ENCODE results near the gene UFM1. TPM values are rescaled to one million over a fixed set of nuclear protein-coding genes. Genes with fewer than 3 reads are reported as not detected.
A peak's percentile ranks its signal among the peaks of the same experiment; 100 is the strongest.
"Not testable (repeated sequence)": the region's sequence is repeated elsewhere in the genome, so short reads cannot be mapped to it uniquely, and the experiment has no call there.

Gene UFM1
- polyA plus RNA-seq (ENCODE audit: insufficient read length in 12 of 12): 10 to 100 TPM in 11 of 12 donors, not detected in 1; 46.6 to 80.6 (median 67.2) TPM
- long read RNA-seq, donor 1, transcript UFM1-201 (6 exons, 3,138 nt): major isoform, 41 of 49 reads
- long read RNA-seq, donor 1, partial matches to known transcripts: 5 of 49 reads
- long read RNA-seq, donor 1, other reads (novel, unspliced or antisense): 0 of 49 reads
- long read RNA-seq, donor 2, transcript UFM1-201 (6 exons, 3,138 nt): major isoform, 13 of 14 reads
- long read RNA-seq, donor 2, partial matches to known transcripts: 0 of 14 reads
- long read RNA-seq, donor 2, other reads (novel, unspliced or antisense): 0 of 14 reads
- long read RNA-seq, donor 3, transcript UFM1-201 (6 exons, 3,138 nt): major isoform, 11 of 11 reads
- long read RNA-seq, donor 3, partial matches to known transcripts: 0 of 11 reads
- long read RNA-seq, donor 3, other reads (novel, unspliced or antisense): 0 of 11 reads
- long read RNA-seq, donor 4, transcript UFM1-201 (6 exons, 3,138 nt): major isoform, 11 of 12 reads
- long read RNA-seq, donor 4, partial matches to known transcripts: 0 of 12 reads
- long read RNA-seq, donor 4, other reads (novel, unspliced or antisense): 0 of 12 reads
- long read RNA-seq, donor 5, transcript UFM1-201 (6 exons, 3,138 nt): major isoform, 22 of 22 reads
- long read RNA-seq, donor 5, partial matches to known transcripts: 0 of 22 reads
- long read RNA-seq, donor 5, other reads (novel, unspliced or antisense): 0 of 22 reads
- long read RNA-seq, donor 6, transcript UFM1-201 (6 exons, 3,138 nt): major isoform, 15 of 17 reads
- long read RNA-seq, donor 6, partial matches to known transcripts: 0 of 17 reads
- long read RNA-seq, donor 6, other reads (novel, unspliced or antisense): 0 of 17 reads
- long read RNA-seq, donor 7, transcript UFM1-201 (6 exons, 3,138 nt): major isoform, 8 of 8 reads
- long read RNA-seq, donor 7, partial matches to known transcripts: 0 of 8 reads
- long read RNA-seq, donor 7, other reads (novel, unspliced or antisense): 0 of 8 reads
- long read RNA-seq, donor 8, transcript UFM1-201 (6 exons, 3,138 nt): major isoform, 19 of 19 reads
- long read RNA-seq, donor 8, partial matches to known transcripts: 0 of 19 reads
- long read RNA-seq, donor 8, other reads (novel, unspliced or antisense): 0 of 19 reads
- long read RNA-seq, donor 9, transcript UFM1-201 (6 exons, 3,138 nt): major isoform, 26 of 28 reads
- long read RNA-seq, donor 9, partial matches to known transcripts: 0 of 28 reads
- long read RNA-seq, donor 9, other reads (novel, unspliced or antisense): 0 of 28 reads
- long read RNA-seq, donor 10, transcript UFM1-201 (6 exons, 3,138 nt): major isoform, 21 of 22 reads
- long read RNA-seq, donor 10, partial matches to known transcripts: 0 of 22 reads
- long read RNA-seq, donor 10, other reads (novel, unspliced or antisense): 0 of 22 reads
- long read RNA-seq, donor 11, transcript UFM1-201 (6 exons, 3,138 nt): major isoform, 27 of 27 reads
- long read RNA-seq, donor 11, partial matches to known transcripts: 0 of 27 reads
- long read RNA-seq, donor 11, other reads (novel, unspliced or antisense): 0 of 27 reads

DNA sequence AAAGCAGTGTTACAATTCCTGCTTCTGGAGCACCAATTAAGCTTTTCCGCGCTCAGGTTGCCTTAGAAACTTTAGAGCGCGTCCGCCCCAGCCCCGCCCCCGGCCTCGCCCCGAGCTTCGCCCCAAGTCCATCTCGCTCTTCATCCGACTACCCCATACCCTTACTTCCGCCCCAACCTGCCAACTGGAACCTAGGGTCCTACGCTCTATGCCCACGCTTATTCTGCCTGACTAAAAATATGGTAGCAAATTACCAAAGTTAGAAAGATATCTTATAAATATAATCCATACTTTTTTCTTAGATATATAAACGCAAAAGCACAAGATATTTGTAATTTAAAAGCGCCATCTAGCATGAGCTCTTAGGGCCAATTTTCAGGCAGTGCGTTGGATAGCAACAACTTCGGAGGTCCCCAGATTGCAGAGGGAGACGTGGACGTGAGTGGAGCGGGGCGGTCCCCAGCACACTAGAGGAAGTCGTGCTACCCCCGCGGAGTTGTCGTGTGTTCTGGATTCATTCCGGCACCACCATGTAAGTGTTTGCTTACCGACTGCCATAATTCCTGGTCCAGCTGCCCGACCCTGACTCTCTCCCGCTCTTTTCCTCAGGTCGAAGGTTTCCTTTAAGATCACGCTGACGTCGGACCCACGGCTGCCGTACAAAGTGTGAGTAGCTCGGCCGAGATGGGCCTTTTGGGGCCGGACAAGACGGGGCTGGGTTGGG, at the start of gene UFM1:
Gene UFM1 (plus strand): TSS at position 462 of the 724 bp plus-strand sequence. CDS start 69 bp downstream, at position 531.
- DNase-seq: peak; percentile 94

DNA sequence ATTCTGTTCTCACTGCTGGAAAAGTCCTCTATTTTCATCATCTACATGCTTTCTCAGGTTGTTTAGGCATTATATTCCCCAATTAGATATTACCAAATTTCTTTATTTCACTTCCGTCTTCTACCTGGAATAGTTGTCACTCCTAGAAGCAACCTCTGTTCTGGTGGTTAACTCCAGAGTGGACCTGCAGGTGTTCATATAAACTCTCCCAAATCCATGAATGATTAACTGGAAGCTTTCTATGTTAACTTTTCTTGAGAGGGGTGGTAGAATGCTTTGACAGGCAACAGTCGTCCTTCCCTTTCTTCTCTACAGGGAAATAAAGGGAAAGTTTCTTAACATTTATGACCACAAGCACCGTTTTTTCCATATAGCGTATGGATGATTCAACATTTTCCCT, 48.4 kb upstream of the UFM1 start:
- DNase-seq: no peak

DNA sequence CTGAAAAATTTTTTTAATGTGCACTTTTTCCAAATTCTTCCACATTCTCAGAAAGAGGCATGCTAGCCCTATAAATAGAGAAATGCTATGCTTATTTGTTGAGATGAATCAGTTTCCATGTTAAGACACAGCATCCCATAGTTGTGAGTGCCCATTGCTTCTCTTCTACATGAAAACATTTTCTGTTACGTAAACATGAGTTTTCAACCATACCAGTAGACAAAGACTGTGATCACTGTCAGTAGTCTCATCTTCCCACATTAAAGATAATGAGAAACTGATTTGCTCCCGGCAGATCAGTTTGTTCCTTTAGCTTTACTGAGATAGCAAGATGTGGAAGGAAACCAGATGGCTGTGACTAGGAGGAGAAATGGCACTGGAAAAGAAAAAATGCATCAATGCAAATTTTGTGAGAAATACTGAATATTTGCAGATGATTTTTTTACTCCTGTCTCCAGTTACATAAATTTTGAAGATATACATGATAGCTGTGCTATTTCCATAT, 45.8 kb upstream of the UFM1 start:
- no peak for DNase-seq

DNA sequence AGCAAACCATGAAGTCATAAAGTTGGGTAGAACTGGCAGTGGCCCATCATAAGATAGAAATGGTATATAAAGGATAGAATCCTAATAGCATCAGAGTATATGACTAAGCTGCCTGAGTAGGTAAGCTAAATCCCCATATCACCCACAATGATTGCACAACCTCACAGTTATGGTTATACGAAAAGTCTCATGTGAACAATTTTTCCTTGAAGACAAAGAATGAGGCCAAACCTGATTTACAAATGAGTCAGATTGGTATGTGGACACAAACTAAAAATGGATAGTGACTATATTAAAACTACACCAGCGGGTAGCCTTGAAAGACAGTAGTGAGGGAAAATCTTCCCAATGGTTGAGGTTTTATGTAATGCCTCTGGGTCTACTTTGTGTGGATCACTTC, 40.9 kb upstream of the UFM1 start:
- DNase-seq: no peak

DNA sequence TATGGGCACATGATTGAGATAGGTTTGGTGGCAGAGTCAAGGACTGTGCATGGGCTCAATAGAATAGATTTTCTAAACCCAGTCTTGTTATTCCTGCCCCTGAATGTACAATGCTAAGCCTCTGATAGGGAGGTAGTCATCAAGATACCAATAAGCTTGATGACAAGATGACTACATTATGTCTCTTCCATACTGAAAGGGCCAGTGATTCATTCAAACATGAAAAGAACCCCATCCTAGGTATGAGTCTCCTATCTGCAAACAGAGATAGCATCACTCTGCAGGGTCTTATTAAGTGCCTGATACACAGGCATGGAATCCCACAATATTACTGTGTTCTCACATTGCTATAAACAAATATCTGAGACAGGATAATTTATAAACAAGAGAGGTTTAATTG, 40.3 kb upstream of the UFM1 start:
- DNase-seq: no peak

DNA sequence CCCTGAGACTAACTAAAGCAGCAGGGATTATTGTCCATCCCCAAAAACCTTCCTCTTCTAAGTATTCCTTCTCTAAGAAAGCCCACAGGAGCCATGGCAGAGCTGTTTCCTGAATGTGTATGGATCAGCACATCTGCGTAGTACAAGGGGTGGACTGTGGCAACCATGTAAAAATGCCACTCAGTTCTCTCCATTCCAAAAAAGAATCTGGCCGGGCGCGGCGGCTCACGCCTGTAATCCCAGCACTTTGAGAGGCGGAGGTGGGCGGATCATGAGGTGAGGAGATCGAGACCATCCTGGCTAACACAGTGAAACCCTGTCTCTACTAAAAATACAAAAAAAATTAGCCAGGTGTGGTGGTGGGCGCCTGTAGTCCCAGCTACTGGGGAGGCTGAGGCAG, 38.5 kb upstream of the UFM1 start:
- DNase-seq: not testable (repeated sequence)

DNA sequence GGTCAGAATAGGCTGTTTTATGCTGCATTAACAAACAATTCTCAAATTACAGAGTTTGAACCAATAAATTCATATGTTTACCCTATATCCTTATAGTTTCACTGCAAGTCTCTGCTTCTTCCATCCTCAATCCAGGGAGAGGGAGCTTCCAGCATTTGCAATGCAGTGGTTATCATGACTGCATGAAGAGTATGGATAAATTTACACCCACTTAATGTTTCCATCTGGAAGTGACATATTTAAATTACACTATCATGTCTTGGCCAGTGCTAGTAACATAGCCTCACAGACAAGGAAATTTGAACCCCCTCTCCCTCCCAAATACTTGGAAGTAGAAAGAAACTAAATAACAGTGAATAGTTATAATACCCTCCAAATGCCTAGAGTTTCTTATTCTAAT, 33.5 kb upstream of the UFM1 start:
- DNase-seq: no peak

DNA sequence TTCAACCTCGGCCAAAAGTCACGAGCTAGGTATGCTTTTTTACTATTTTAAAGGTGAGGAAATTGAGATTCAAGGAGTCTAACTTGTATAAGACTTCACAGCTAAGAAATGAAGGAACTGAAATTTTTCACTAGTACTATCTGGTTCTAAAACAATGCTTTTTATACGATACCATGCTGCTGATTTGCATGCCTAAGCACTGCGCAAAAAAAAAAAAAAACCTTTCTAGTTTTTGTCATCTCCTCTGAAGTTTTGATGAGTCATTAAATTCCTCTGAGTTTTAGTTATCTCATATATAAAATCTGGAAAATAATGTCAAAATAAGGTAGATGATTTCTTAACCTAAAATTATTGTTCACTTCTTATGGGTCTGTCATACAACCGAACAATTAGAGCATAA, 28.0 kb upstream of the UFM1 start:
- DNase-seq: no peak

DNA sequence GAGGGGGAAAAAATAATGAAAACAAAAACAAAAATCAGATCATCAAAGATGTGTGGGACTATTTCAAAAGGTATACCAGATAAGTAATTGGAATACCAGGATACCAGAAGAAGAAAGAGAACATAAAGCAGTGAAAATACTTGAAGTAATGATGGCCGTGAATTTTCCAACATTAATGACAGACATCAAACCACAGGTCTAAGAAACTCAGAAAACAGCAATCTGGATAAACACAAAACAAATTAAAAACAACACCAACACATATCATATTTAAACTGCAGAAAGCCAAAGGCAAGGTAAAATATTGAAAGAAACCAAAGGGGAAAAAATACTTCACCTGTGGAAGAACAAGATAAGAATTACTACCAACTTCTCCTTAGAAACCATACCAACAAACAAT, 24.2 kb upstream of the UFM1 start:
- no peak for DNase-seq

DNA sequence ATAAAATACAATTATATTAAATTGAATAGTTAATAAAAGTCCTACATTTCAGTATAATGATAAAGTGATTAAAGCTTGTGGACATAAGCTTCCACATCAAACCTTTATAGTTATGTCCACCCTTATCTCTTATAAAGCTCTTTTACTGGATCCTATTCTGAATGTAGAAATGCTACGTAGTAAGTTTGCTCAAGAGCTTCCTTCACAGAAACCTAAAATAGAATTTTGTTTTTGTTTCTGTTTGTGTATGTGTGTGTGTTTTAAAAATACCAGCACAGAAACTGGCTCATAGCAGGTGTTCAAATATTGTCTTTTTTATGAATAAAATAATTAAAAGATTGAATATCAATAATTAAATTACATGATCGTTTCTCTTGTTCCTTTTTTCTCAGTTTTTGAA, 21.0 kb upstream of the UFM1 start:
- no peak for DNase-seq

DNA sequence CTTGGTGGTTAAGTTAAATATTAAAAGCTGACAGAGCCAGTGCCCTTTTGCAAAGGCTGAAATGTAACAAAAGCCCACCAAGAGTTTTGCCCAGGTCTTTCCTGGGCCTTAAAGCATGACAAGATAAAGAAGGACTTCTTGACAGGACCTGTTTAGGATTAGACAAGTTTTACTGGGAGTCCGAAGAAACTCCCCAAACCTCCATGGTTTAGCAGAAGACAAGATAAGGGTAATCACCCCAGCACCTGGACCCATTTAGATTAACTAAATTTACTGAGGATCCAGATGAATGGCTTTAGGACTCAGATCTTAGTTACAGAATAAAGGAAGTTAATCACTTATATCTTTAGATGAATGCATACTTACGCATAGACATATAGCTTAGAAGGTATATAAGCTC, 14.8 kb upstream of the UFM1 start:
- DNase-seq: no peak

DNA sequence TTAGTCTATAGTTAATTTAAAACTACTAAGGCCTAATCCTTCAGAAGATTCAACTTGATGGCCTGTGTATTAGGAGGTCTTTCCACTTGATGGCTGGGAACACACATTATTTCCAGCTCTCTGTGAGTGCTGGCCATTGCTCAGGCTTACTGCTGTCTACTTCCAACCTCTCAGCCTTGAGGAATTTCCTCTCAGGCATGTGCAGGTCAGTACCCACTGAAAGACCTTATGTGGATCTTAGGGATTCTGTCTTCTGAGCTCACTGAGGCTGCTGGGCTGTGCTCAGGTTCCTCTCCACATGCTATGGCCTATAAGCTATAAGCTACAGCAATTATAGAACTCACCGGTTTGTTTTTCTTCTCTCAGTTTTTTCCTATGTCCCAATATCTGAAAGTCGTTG, 11.6 kb upstream of the UFM1 start:
- no peak for DNase-seq

DNA sequence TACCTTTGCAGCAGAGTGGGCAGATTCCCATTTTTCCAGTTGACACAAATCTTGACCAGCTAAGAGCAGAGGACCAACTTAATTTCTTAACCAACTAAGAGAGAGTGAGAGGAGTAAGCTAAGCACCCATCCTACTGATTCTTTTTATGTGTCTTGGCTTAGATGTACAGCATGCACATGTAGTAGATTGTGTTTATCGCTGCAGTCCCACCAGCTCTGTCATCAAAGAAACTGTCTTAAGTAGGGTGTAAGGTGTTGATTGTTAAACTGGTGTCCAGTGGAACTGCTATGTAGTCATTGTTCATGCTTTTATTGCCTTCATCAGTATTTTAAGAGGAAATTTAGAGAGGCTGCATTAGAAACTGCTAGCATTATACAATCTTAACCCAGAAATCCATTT, 9.0 kb upstream of the UFM1 start:
- DNase-seq: no peak

DNA sequence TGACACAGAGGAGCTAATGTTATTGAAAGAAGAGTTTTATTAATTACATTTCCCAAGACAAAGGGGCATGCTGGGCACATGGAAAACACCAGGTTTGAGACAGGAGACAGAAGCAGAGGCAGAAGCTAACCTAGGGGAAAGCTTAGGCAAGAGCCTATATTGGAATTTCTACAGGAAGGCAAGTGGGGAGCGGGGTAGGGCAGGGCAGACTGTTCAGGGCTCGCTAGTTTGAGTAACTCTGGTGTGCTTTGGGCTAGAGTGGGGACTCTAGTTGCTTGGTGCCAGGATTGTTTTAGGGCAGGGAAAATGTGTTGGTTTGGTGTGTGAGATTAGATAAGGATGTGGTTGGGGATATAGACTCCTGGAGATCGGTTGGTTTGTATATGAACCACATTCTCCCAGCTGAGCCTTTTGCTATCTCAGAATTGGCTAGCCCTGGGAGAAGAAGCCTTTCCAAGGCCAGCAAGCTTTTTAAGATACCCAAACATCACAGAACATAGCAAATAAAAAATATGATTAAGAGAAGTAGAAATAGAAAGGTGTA, 8.4 kb upstream of the UFM1 start:
- DNase-seq: no peak

DNA sequence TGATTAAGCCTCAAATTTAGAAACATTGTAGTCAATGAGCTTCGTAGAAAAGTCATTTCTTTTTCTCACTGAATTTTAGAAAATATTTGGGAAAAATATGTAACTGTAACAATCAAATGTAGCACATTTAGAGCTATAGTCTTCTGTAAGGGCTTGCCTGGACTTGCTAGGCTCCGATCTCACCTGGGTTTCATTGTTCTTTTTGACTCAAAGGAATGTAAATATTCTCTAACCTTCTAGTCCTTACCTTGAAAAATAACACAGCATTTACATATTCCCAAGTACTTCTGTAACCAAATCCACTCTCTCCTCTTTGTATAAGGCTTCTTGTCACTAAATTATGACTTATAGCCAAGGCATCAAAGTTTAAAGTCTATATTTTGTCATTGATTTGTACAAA, 2.9 kb upstream of the UFM1 start:
- no peak for DNase-seq

DNA sequence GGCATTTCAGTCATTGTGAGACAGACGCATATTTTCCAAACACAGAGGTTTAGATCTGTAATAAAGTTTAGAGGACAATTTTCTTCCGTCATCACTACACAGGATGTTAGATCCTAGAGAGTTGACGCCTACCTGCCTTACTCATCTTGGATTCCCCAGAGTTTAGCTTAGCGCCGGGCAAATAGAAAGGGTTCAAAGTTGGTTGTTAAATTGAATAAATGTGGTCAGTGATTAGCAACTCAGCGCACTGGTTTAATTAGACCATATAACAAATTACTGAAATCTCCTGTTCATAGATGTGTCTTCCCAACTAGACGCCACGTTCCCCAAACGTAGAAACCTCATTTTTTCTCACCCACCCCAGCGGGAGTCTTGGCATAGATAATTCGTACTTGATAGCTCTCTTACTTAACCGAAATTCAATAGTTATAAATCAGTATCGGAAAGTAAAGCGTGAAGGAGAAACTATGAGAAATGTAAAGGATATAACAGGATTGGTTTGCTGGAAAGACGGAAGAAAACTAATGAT, 726 bp upstream of the UFM1 start:
- peak; percentile 30 for DNase-seq

DNA sequence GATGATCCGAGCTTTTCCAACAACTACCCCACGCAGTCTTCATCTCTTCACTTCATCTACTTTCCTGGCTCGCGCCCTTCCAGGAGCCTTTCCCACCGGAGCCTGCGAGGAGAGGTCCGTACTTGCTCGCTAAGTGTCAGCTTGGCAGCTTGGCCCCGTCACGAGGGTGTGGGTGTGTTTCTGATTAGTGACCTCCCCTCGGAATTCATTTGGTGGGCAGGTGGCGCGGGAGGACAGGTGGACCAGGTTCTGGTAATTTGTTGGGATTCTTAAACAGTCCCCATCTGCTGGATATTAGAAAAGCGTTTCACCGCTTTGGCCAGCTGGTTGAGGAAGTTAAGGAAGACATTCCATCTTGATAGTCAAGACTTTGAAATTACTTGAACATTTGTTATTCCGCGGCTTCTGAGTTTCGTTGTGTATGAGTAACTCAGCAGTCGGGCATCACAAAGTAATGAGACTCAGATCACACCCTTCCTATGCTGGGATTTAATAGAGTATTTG, 515 bp downstream of the UFM1 start:
- DNase-seq: peak; percentile 74

DNA sequence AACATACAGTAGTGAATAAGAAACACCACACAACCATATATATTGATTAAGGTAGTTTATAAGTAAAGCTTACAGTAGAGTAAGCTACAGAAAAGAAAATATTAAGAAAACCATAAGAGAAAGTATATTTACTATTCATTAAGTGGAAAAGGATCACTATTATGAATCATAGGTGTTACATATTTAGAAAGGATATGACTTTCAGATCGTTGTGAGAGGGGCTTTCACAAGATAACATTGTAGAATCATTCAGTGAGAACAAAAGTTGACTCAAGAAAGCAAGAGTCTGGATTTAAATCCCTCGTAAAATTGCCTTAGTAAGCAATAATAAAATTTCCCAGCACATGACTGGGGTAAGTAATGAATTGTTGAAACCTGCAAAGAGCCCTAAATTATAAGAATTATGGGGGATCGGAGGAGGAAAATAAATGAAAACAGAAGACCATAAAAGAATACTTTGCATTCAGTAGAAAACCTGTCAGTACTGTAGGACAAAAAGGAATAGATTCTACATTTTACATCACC, 6.0 kb downstream of the UFM1 start:
- no peak for DNase-seq

DNA sequence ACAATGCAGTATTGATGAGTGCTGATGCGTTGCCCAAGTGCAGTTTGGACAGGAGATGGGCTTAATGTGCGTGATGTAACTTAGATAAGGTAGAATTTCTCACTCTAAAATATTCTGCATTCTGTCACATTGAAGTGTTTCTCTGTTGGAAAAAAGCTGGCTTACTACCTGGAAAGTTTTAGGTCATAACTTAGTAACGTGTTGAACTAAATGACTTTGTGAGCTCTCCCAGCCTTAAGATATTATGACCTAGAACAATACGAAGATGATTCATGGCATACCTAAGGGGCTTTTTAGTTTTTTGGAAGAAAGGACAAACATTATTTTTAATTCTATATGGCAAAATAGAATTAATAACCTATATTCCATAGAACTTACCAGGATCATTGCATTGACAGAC, 9.0 kb downstream of the UFM1 start:
- DNase-seq: no peak
